Measurements from ENCODE around the gene OR9A2.

The OR9A2 gene

GRCh38 chr7:143047326-143047725 lies 20.4 kb upstream of the OR9A2 start:
- Histone ChIP-seq H2BK120ac (ENCODE audit: insufficient read depth, low read length, poor library complexity) (no peak overlapping the region), H3K18ac (ENCODE audit: low read length) (no peak overlapping the region), H3K4me1 (ENCODE audit: control insufficient read depth in 1 of 2, insufficient read depth in 2 of 2, low read length in 2 of 2) (peaks cover 0 to 4% of the 10 kb centered on the region in 2 experiments), H3K23ac (ENCODE audit: low read length) (no peak overlapping the region), H3K4ac (ENCODE audit: low read depth, low read length) (no peak overlapping the region), H3K4me2 (ENCODE audit: low read length) (no peak overlapping the region), H2AK5ac (ENCODE audit: low read length) (no peak overlapping the region), H2BK5ac (ENCODE audit: low read depth, low read length, poor library complexity) (no peak overlapping the region), H3K27ac (ENCODE audit: low read depth, low read length) (no peak overlapping the region), H3K4me3 (ENCODE audit: low read depth, low read length) (no peak overlapping the region), H3K9me3 (ENCODE audit: insufficient read depth, low read depth, low read length) (no peaks in the 10 kb centered on the region), H2BK12ac (ENCODE audit: low read length) (no peak overlapping the region), H3K9ac (ENCODE audit: low read length) (no peak overlapping the region), H3K79me2 (ENCODE audit: control insufficient read depth, insufficient read depth, low read length, poor library complexity) (no peaks in the 10 kb centered on the region), H3K79me1 (ENCODE audit: low read length) (no peaks in the 10 kb centered on the region), H4K12ac (ENCODE audit: low read depth, low read length) (no peak overlapping the region), H2AFZ (ENCODE audit: insufficient read depth, low read length, poor library complexity) (no peak overlapping the region), H4K91ac (ENCODE audit: low read depth, low read length) (no peak overlapping the region), H3K14ac (ENCODE audit: low read length) (no peak overlapping the region), H3K27me3 (ENCODE audit: insufficient read depth, low read length) (no peaks in the 10 kb centered on the region), H3K36me3 (ENCODE audit: control insufficient read depth in 1 of 2, insufficient read depth in 2 of 2, low read length in 2 of 2) (no peaks in the 10 kb centered on the region), H4K8ac (ENCODE audit: low read depth, low read length) (no peak overlapping the region)
- no CpG with 5 or more reads among the region's 2 CpGs for WGBS (ENCODE audit: extremely low coverage, insufficient coverage, insufficient read length)
- DNase-seq, result no peak

- H3K18ac ChIP-seq (ENCODE audit: low read length), result no peak overlapping the region
- H2AFZ ChIP-seq (ENCODE audit: insufficient read depth, low read length, poor library complexity), result no peak overlapping the region
- no peak overlapping the region for H4K91ac ChIP-seq (ENCODE audit: low read depth, low read length)
- H3K4ac ChIP-seq (ENCODE audit: low read depth, low read length), result no peak overlapping the region
- no peak overlapping the region for H2BK5ac ChIP-seq (ENCODE audit: low read depth, low read length, poor library complexity)
- H3K14ac ChIP-seq (ENCODE audit: low read length), result no peak overlapping the region
- no peaks in the 10 kb centered on the region for H3K79me2 ChIP-seq (ENCODE audit: control insufficient read depth, insufficient read depth, low read length, poor library complexity)
- no peak overlapping the region for H2BK12ac ChIP-seq (ENCODE audit: low read length)
- H2AK5ac ChIP-seq (ENCODE audit: low read length), result no peak overlapping the region
- no peaks in the 10 kb centered on the region for H3K36me3 ChIP-seq (ENCODE audit: control insufficient read depth in 1 of 2, insufficient read depth in 2 of 2, low read length in 2 of 2)
- no peak overlapping the region for H2BK120ac ChIP-seq (ENCODE audit: insufficient read depth, low read length, poor library complexity)
- H3K27me3 ChIP-seq (ENCODE audit: insufficient read depth, low read length), result no peaks in the 10 kb centered on the region
- no peak overlapping the region for H3K9ac ChIP-seq (ENCODE audit: low read length)
- no peak overlapping the region for H3K27ac ChIP-seq (ENCODE audit: low read depth, low read length)
- H3K4me2 ChIP-seq (ENCODE audit: low read length), result no peak overlapping the region
- no peaks in the 10 kb centered on the region for H3K79me1 ChIP-seq (ENCODE audit: low read length)
- DNase-seq, result no peak
- no peak overlapping the region for H4K12ac ChIP-seq (ENCODE audit: low read depth, low read length)
- H4K8ac ChIP-seq (ENCODE audit: low read depth, low read length), result no peak overlapping the region
- H3K4me3 ChIP-seq (ENCODE audit: low read depth, low read length), result no peak overlapping the region
- no peaks in the 10 kb centered on the region for H3K9me3 ChIP-seq (ENCODE audit: insufficient read depth, low read depth, low read length)
- peaks cover 0 to 7% of the 10 kb centered on the region in 2 experiments for H3K4me1 ChIP-seq (ENCODE audit: control insufficient read depth in 1 of 2, insufficient read depth in 2 of 2, low read length in 2 of 2)
- 100% methylated on average over 1 of the region's 3 CpGs for WGBS (ENCODE audit: extremely low coverage, insufficient coverage, insufficient read length)
- H3K23ac ChIP-seq (ENCODE audit: low read length), result no peak overlapping the region
Observed at GRCh38 chr7:143046426-143046851, 19.5 kb upstream of the OR9A2 start.

GRCh38 chr7:143043391-143043790 lies 16.5 kb upstream of the OR9A2 start:
- no peaks in the 10 kb centered on the region for H3K9me3 ChIP-seq (ENCODE audit: insufficient read depth, low read depth, low read length)
- no peak overlapping the region for H3K14ac ChIP-seq (ENCODE audit: low read length)
- H3K36me3 ChIP-seq (ENCODE audit: control insufficient read depth in 1 of 2, insufficient read depth in 2 of 2, low read length in 2 of 2), result no peaks in the 10 kb centered on the region
- H2BK120ac ChIP-seq (ENCODE audit: insufficient read depth, low read length, poor library complexity), result no peak overlapping the region
- H3K4ac ChIP-seq (ENCODE audit: low read depth, low read length), result no peak overlapping the region
- H3K4me3 ChIP-seq (ENCODE audit: low read depth, low read length), result no peak overlapping the region
- no peak overlapping the region for H3K23ac ChIP-seq (ENCODE audit: low read length)
- no peak overlapping the region for H4K12ac ChIP-seq (ENCODE audit: low read depth, low read length)
- H2BK12ac ChIP-seq (ENCODE audit: low read length), result no peak overlapping the region
- H3K79me2 ChIP-seq (ENCODE audit: control insufficient read depth, insufficient read depth, low read length, poor library complexity), result no peaks in the 10 kb centered on the region
- no peak overlapping the region for H4K91ac ChIP-seq (ENCODE audit: low read depth, low read length)
- H3K79me1 ChIP-seq (ENCODE audit: low read length), result no peaks in the 10 kb centered on the region
- no peak for DNase-seq
- no peak overlapping the region for H2BK5ac ChIP-seq (ENCODE audit: low read depth, low read length, poor library complexity)
- H3K18ac ChIP-seq (ENCODE audit: low read length), result no peak overlapping the region
- H3K27me3 ChIP-seq (ENCODE audit: insufficient read depth, low read length), result no peaks in the 10 kb centered on the region
- H4K8ac ChIP-seq (ENCODE audit: low read depth, low read length), result no peak overlapping the region
- no peak overlapping the region for H3K4me2 ChIP-seq (ENCODE audit: low read length)
- peaks cover 0 to 7% of the 10 kb centered on the region in 2 experiments for H3K4me1 ChIP-seq (ENCODE audit: control insufficient read depth in 1 of 2, insufficient read depth in 2 of 2, low read length in 2 of 2)
- H3K27ac ChIP-seq (ENCODE audit: low read depth, low read length), result no peak overlapping the region
- WGBS (ENCODE audit: extremely low coverage, insufficient coverage, insufficient read length), result no CpG with 5 or more reads among the region's 2 CpGs
- H2AK5ac ChIP-seq (ENCODE audit: low read length), result no peak overlapping the region
- no peak overlapping the region for H3K9ac ChIP-seq (ENCODE audit: low read length)
- H2AFZ ChIP-seq (ENCODE audit: insufficient read depth, low read length, poor library complexity), result no peak overlapping the region

- DNase-seq, result no peak
- H2BK120ac ChIP-seq (ENCODE audit: insufficient read depth, low read length, poor library complexity), result no peak overlapping the region
- H3K14ac ChIP-seq (ENCODE audit: low read length), result no peak overlapping the region
- H3K79me1 ChIP-seq (ENCODE audit: low read length), result no peaks in the 10 kb centered on the region
- no peaks in the 10 kb centered on the region for H3K9me3 ChIP-seq (ENCODE audit: insufficient read depth, low read depth, low read length)
- no peak overlapping the region for H3K4ac ChIP-seq (ENCODE audit: low read depth, low read length)
- peaks cover 0 to 7% of the 10 kb centered on the region in 2 experiments for H3K4me1 ChIP-seq (ENCODE audit: control insufficient read depth in 1 of 2, insufficient read depth in 2 of 2, low read length in 2 of 2)
- no peak overlapping the region for H3K27ac ChIP-seq (ENCODE audit: low read depth, low read length)
- no peak overlapping the region for H3K4me3 ChIP-seq (ENCODE audit: low read depth, low read length)
- H4K91ac ChIP-seq (ENCODE audit: low read depth, low read length), result no peak overlapping the region
- H3K36me3 ChIP-seq (ENCODE audit: control insufficient read depth in 1 of 2, insufficient read depth in 2 of 2, low read length in 2 of 2), result no peaks in the 10 kb centered on the region
- no peak overlapping the region for H2AFZ ChIP-seq (ENCODE audit: insufficient read depth, low read length, poor library complexity)
- H2BK5ac ChIP-seq (ENCODE audit: low read depth, low read length, poor library complexity), result no peak overlapping the region
- H2BK12ac ChIP-seq (ENCODE audit: low read length), result no peak overlapping the region
- no peak overlapping the region for H3K18ac ChIP-seq (ENCODE audit: low read length)
- no peaks in the 10 kb centered on the region for H3K79me2 ChIP-seq (ENCODE audit: control insufficient read depth, insufficient read depth, low read length, poor library complexity)
- no CpG with 5 or more reads among the region's 6 CpGs for WGBS (ENCODE audit: extremely low coverage, insufficient coverage, insufficient read length)
- H3K9ac ChIP-seq (ENCODE audit: low read length), result no peak overlapping the region
- no peak overlapping the region for H4K8ac ChIP-seq (ENCODE audit: low read depth, low read length)
- H4K12ac ChIP-seq (ENCODE audit: low read depth, low read length), result no peak overlapping the region
- no peak overlapping the region for H2AK5ac ChIP-seq (ENCODE audit: low read length)
- H3K23ac ChIP-seq (ENCODE audit: low read length), result no peak overlapping the region
- H3K27me3 ChIP-seq (ENCODE audit: insufficient read depth, low read length), result no peaks in the 10 kb centered on the region
- H3K4me2 ChIP-seq (ENCODE audit: low read length), result no peak overlapping the region
Observed at GRCh38 chr7:143042790-143043271, 15.9 kb upstream of the OR9A2 start.

Data from trophoblast cell (in vitro differentiated cells and primary cell).